Astrocyte (in vitro differentiated cells and primary cell): ENCODE results near the gene C19orf53.

Experiments used
- CTCF ChIP-seq: IDR thresholded peaks from 2 replicates; pipeline ENCODE4 v1.5.1; 2011; ENCODE audit warnings: low read depth, mild to moderate bottlenecking, inconsistent platforms, low read length, moderate library complexity; ENCODE audit not compliant: insufficient read depth
- EZH2 ChIP-seq: IDR thresholded peaks from 2 replicates; pipeline ENCODE4 v1.6.1; 2012; ENCODE audit warnings: mild to moderate bottlenecking, low read length, inconsistent platforms; ENCODE audit not compliant: insufficient read depth

GRCh38 chr19:13806728-13807127 is 32.5 kb downstream of the C19orf53 start:
- no peak for TF ChIP-seq EZH2
- no peak for TF ChIP-seq CTCF
